DND-41 (cell line): ENCODE results near the gene RPP14.
A peak's percentile ranks its signal among the peaks of the same experiment; 100 is the strongest.

Experiments
- ATAC-seq: fragments of 200-7000 bp; cut with Tn5 transposase; 3 replicates; pipeline ENCODE4 v1.9.1; 2021; ENCODE audit warnings: low read depth; ENCODE audit not compliant: insufficient read depth
- DNase-seq: peaks from one replicate; pipeline ENCODE4 v3.0.0-alpha.2; 2020
- H2AFZ ChIP-seq: 2 replicates; pipeline ENCODE4 v1.6.0; 2012; ENCODE audit warnings: low read depth, low read length
- H3K27ac ChIP-seq: 2 replicates; pipeline ENCODE4 v1.5.1; 2012; ENCODE audit warnings: low read length, inconsistent platforms
- H3K27me3 ChIP-seq: fragments of 200-600 bp; sonication (generic); 2 replicates; pipeline ENCODE4 v1.6.0; 2012; ENCODE audit warnings: low read length, mild to moderate bottlenecking, inconsistent platforms; ENCODE audit not compliant: insufficient read depth, poor library complexity
- H3K36me3 ChIP-seq: 2 replicates; pipeline ENCODE4 v1.5.1; 2012; ENCODE audit warnings: low read length, inconsistent platforms; ENCODE audit not compliant: insufficient read depth
- H3K4me1 ChIP-seq: 2 replicates; pipeline ENCODE4 v1.5.1; 2012; ENCODE audit warnings: mild to moderate bottlenecking, low read length; ENCODE audit not compliant: insufficient read depth
- H3K4me2 ChIP-seq: 2 replicates; pipeline ENCODE4 v1.6.0; 2012; ENCODE audit warnings: mild to moderate bottlenecking, moderate library complexity, low read length, inconsistent platforms; ENCODE audit not compliant: insufficient read depth
- H3K4me3 ChIP-seq, 2 experiments: fragments of 200-600 bp in 1 of 2; shearing (Covaris generic) in 1 of 2; 2 replicates each; pipeline ENCODE4 v1.5.1; 2012 to 2016; ENCODE audit warnings: inconsistent platforms in 2 of 2, low read length in 2 of 2, mild to moderate bottlenecking in 2 of 2, low read depth in 1 of 2, moderate library complexity in 1 of 2
- H3K79me2 ChIP-seq: 2 replicates; pipeline ENCODE4 v1.6.0; 2012; ENCODE audit warnings: low read length, inconsistent platforms; ENCODE audit not compliant: insufficient read depth
- H3K9ac ChIP-seq: 2 replicates; pipeline ENCODE4 v1.6.0; 2012; ENCODE audit warnings: low read depth, mild to moderate bottlenecking, inconsistent platforms, low read length, moderate library complexity
- H3K9me3 ChIP-seq: 2 replicates; pipeline ENCODE4 v1.5.1; 2012; ENCODE audit warnings: low read length, moderate library complexity, mild to moderate bottlenecking, inconsistent platforms; ENCODE audit not compliant: insufficient read depth, severe bottlenecking
- H4K20me1 ChIP-seq: 2 replicates; pipeline ENCODE4 v1.6.0; 2012; ENCODE audit warnings: low read length; ENCODE audit not compliant: insufficient read depth
- EZH2 ChIP-seq: IDR thresholded peaks from 3 replicates; pipeline ENCODE4 v1.6.1; 2012; ENCODE audit warnings: borderline replicate concordance, low read depth, mild to moderate bottlenecking, moderate library complexity, low read length, inconsistent platforms; ENCODE audit not compliant: severe bottlenecking
- TF ChIP-seq, protein P1 (sequence below): IDR thresholded peaks from 2 replicates; pipeline ENCODE4 v1.5.1; 2012; ENCODE audit warnings: borderline replicate concordance, low read length, moderate library complexity, mild to moderate bottlenecking; ENCODE audit not compliant: poor library complexity, severe bottlenecking; ENCODE audit errors: extremely low read depth

Gene RPP14

DNA sequence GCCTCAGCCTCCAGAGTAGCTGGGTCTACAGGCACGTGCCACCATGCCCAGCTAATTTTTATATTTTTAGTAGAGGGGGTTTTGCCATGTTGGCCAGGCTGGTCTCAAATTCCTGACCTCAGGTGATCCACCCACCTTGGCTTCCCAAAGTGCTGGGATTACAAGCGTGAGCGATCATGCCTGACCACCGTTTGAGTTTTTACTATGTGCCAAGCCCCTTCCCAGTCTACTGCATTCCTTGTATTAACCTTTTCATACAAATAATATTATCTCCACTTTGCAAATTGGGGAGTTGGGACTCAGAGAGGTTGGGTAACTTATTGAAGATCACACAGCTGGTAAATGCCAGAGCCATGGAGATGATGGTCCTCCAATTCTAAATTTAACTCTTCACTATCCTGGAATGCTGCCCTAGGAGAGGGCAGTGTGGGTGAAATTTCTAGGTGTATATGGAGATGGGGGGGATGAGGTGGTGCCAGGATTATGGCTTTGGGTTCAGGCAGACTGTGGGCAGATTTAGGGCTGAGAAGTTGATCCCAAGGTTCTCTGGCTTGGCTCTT is 25.6 kb downstream of the RPP14 start:
- Histone ChIP-seq H3K4me3 (no peak overlapping the region), H3K27me3 (no peaks in the 10 kb centered on the region), H4K20me1 (no peaks in the 10 kb centered on the region), H3K9ac (no peak overlapping the region), H3K9me3 (no peaks in the 10 kb centered on the region), H3K79me2 (peaks cover 39% of the 10 kb centered on the region), H3K4me1 (peaks cover 40% of the 10 kb centered on the region), H3K27ac (no peak overlapping the region), H3K36me3 (peaks cover 2% of the 10 kb centered on the region), H3K4me2 (peak overlapping the region; percentile 79; the same call in 1 of the 2 replicates), H2AFZ (peak overlapping the region; percentile 85)
- DNase-seq: no peak
- TF ChIP-seq, protein P1, sequence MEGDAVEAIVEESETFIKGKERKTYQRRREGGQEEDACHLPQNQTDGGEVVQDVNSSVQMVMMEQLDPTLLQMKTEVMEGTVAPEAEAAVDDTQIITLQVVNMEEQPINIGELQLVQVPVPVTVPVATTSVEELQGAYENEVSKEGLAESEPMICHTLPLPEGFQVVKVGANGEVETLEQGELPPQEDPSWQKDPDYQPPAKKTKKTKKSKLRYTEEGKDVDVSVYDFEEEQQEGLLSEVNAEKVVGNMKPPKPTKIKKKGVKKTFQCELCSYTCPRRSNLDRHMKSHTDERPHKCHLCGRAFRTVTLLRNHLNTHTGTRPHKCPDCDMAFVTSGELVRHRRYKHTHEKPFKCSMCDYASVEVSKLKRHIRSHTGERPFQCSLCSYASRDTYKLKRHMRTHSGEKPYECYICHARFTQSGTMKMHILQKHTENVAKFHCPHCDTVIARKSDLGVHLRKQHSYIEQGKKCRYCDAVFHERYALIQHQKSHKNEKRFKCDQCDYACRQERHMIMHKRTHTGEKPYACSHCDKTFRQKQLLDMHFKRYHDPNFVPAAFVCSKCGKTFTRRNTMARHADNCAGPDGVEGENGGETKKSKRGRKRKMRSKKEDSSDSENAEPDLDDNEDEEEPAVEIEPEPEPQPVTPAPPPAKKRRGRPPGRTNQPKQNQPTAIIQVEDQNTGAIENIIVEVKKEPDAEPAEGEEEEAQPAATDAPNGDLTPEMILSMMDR: no peak
- no peak for TF ChIP-seq EZH2
- no peak for ATAC-seq

DNA sequence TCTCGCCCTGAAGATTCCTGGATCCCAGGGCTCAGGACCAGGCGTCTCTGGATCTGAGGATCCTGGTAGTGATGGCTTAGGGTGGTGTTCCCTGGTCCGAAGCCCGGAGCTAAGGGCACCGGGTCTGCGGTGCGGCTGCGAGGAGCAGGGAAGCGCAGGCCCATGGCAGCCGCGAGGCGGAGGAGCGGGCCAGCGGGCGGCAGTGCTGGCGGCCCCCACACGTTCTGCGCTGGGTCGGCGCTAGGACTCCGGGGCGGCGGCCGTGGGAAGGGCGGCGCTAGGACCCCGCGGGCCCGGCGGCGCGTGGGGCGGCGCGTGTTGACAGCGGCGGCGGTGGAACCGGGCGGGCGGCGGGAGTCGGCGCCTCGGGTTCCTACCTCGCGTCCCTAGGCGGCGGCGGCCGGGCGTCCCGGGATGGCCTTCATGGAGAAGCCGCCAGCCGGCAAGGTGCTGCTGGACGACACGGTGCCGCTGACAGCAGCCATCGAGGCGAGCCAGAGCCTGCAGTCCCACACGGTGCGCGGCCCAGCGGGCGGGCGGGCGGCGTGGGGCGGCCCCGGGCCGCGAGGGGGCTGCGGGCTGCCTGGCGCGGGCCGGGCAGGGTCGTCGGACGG is 26.6 kb downstream of the RPP14 start, which contains the start of gene PXK:
Gene PXK (plus strand): TSS at position 318 of the 614 bp plus-strand sequence. CDS start 97 bp downstream, at position 415.
- peaks cover 49% of the 10 kb centered on the region for H3K79me2 ChIP-seq
- TF ChIP-seq, protein P1: peak; percentile 36
- TF ChIP-seq EZH2: no peak
- no peaks in the 10 kb centered on the region for H3K9me3 ChIP-seq
- H3K4me3 ChIP-seq: peak within 1 kb of the TSS; percentile 88 to 94
- H3K9ac ChIP-seq: peak within 1 kb of the TSS; percentile 74
- H3K27me3 ChIP-seq: no peaks in the 10 kb centered on the region
- peaks cover 50% of the 10 kb centered on the region for H3K4me1 ChIP-seq
- H3K4me2 ChIP-seq: peak within 1 kb of the TSS; percentile 79
- peaks cover 13% of the 10 kb centered on the region for H3K36me3 ChIP-seq
- peak within 1 kb of the TSS; percentile 80 for H3K27ac ChIP-seq
- DNase-seq (peak; percentile 81), ATAC-seq (peak; percentile 83)
- H2AFZ ChIP-seq: peak within 1 kb of the TSS; percentile 85
- no peaks in the 10 kb centered on the region; the same call in 1 of the 2 replicates for H4K20me1 ChIP-seq

DNA sequence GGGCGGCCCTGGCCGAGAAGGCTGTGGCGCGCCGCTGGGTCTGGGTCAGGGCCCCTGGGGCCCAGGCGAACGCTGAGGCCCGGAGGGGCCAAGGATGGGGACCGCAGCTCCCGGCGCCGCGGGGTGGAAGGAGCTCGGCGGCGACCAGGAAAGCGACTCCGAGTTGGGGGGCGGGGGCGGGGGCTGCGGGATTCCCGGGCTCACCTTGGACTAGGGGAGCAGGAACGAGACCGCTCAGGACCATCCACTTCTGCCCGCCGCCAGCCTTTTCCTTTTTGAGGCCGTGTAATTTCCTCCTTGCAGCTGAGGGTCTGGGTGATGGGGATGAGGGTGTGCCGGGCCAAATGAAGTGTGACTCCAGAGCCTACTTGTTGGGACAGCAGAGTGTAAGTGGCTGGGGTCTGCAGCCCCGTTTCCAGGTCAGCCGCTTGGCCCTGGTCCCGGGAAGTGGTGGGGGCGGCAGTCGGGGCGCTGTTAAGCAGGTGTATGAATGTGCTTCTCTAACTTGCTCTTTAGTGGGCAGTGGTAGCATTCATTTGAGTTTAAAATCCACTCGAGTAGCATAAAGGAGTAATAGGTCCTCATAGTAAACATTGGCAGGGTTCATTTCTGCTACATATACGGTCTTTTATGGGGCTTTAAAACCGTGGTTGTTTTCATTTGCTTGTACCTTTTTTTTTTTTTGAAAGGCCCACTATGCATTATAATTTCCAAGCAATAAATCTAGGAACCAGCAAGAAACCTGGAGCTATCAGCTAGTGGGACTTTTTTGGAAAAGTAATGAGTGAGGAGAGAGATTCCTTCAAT is 27.4 kb downstream of the RPP14 start:
- Histone ChIP-seq H3K9me3 (no peaks in the 10 kb centered on the region), H3K4me2 (peak overlapping the region; percentile 79), H3K4me3 (peak overlapping the region; percentile 88 to 94), H3K27ac (peak overlapping the region; percentile 80), H2AFZ (peak overlapping the region; percentile 72), H3K36me3 (peaks cover 16% of the 10 kb centered on the region), H4K20me1 (no peaks in the 10 kb centered on the region; the same call in 1 of the 2 replicates), H3K79me2 (peaks cover 56% of the 10 kb centered on the region), H3K27me3 (no peaks in the 10 kb centered on the region), H3K4me1 (peaks cover 53% of the 10 kb centered on the region), H3K9ac (peak overlapping the region; percentile 74)
- TF ChIP-seq, protein P1: peak; percentile 52
- TF ChIP-seq EZH2: no peak
- DNase-seq: peak; percentile 49
- peak; percentile 41 for ATAC-seq
